NCI-H446 treated with DMSO at 0.1 percent for 48 hours (cell line): ENCODE data around the gene VWA2.
"Not testable (repeated sequence)": the region's sequence is repeated elsewhere in the genome, so short reads cannot be mapped to it uniquely, and the experiment has no call there.

Experiments
- DNase-seq: peaks from one replicate; lab custom pipeline; 2025; lab: John Stamatoyannopoulos, UW

VWA2 gene

GRCh38 chr10:114315566-114316420 lies 76.7 kb downstream of the VWA2 start:
- DNase-seq: no peak

GRCh38 chr10:114316744-114317143 lies 77.7 kb downstream of the VWA2 start:
- no peak for DNase-seq

GRCh38 chr10:114319406-114320248 lies 80.6 kb downstream of the VWA2 start:
- no peak for DNase-seq

GRCh38 chr10:114320249-114321116 lies 81.4 kb downstream of the VWA2 start:
- no peak for DNase-seq

GRCh38 chr10:114322344-114322743 lies 83.3 kb downstream of the VWA2 start:
- DNase-seq: no peak

GRCh38 chr10:114323023-114323422 lies 84.0 kb downstream of the VWA2 start:
- DNase-seq: no peak

- no peak for DNase-seq
These were observed 87.7 kb downstream of the VWA2 start for GRCh38 chr10:114326795-114327194.

- no peak for DNase-seq
These were observed 88.7 kb downstream of the VWA2 start for GRCh38 chr10:114327537-114328440.

- no peak for DNase-seq
These were observed 89.4 kb downstream of the VWA2 start for GRCh38 chr10:114328441-114328812.

GRCh38 chr10:114328874-114329273 lies 89.8 kb downstream of the VWA2 start:
- no peak for DNase-seq

- DNase-seq: no peak
These were observed 90.7 kb downstream of the VWA2 start for GRCh38 chr10:114329634-114330365.

GRCh38 chr10:114332301-114333192 lies 93.5 kb downstream of the VWA2 start:
- DNase-seq: no peak

GRCh38 chr10:114333441-114333840 lies 94.4 kb downstream of the VWA2 start:
- DNase-seq: not testable (repeated sequence)

GRCh38 chr10:114334301-114334700 lies 95.2 kb downstream of the VWA2 start:
- DNase-seq: no peak

GRCh38 chr10:114335614-114336013 lies 96.6 kb downstream of the VWA2 start:
- DNase-seq: no peak

- no peak for DNase-seq
These were observed 97.9 kb downstream of the VWA2 start for GRCh38 chr10:114336823-114337509.

- no peak for DNase-seq
These were observed 98.7 kb downstream of the VWA2 start for GRCh38 chr10:114337510-114338462.

- DNase-seq: no peak
These were observed 101.8 kb downstream of the VWA2 start for GRCh38 chr10:114340816-114341215.
